Mesenteric fat pad (tissue), 1 donor: ENCODE results near the gene ABCC9. TPM values are rescaled to one million over a fixed set of nuclear protein-coding genes. Genes with fewer than 3 reads are reported as not detected.

Experiments
- DNase-seq: peaks from one replicate; pipeline ENCODE4 v3.0.0-alpha.2; 2020; ENCODE audit warnings: low spot score
- long read RNA-seq: library from polyadenylated mRNA; unstranded; transcript quantifications from one replicate; pipeline ENCODE4 v2.0.0, GENCODE V29; 2020
- total RNA-seq: library from RNA; stranded (reverse); fragmentation: NEBNext Ultra II Directional; extraction: Animal tissue kit (Norgen Biotek cat#: 25700); gene quantifications from one replicate; pipeline ENCODE4 v1.2.1, GENCODE V29; 2021
- donor health status: DM: yes; HTN: yes; CAD: no.

ABCC9 gene
- total RNA-seq = 55.1 TPM
- long read RNA-seq, partial matches to known transcripts = 4 of 12 reads
- long read RNA-seq, other reads (novel, unspliced or antisense) = 7 of 12 reads

- DNase-seq = no peak
Observed at GRCh38 chr12:21940549-21941505, at the start of gene ABCC9. ABCC9 (minus strand) TSS chr12:21941426; CDS start chr12:21936674, 4,752 bp downstream.

- no peak for DNase-seq
Observed at GRCh38 chr12:21989819-21990412, 48.7 kb upstream of the ABCC9 start.

DNA sequence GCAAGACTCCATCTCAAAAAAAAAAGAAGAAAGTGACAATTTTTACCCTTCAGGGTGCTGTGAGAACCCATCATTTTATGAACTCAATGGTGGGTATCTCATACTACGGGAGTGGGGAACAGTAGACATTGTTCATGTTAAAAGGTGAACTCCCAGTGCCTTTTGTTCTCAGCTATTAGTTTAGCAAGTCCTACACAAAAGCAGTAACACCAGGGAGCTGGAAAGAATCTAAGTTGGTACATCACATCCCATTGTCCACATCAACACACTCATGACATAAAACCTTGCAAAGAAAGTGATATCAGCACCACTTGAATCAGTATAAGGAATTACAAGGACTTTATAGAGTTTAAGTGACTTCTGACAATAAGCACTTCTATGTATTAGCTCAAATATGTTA, 47.4 kb upstream of the ABCC9 start:
- DNase-seq = no peak

GRCh38 chr12:21987755-21988154, 46.5 kb upstream of the ABCC9 start:
- no peak for DNase-seq

DNA sequence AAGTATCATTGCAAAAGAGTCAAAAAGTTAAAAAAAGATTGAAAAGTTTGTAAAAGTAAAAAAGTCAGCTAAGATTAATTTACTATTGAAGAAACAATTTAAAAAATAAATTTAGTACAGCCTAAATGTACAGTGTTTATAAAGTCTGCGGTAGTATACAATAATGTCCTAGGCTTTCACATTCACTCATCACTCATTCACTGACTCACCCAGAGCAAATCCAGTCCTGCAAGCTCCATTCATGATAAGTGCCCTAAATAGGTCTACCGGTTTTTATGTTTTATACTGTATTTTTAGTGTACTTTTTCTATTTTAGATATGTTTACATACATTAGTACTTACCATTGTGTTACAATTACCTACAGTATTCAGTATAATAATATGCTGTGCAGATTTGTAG, 43.9 kb upstream of the ABCC9 start:
- no peak for DNase-seq

- DNase-seq = no peak
Observed at GRCh38 chr12:21984375-21984774, 43.1 kb upstream of the ABCC9 start.

GRCh38 chr12:21983095-21983494, 41.9 kb upstream of the ABCC9 start:
- DNase-seq = no peak

- DNase-seq = no peak
Observed at GRCh38 chr12:21980544-21980943, 39.3 kb upstream of the ABCC9 start.

- no peak for DNase-seq
Observed at GRCh38 chr12:21975293-21975692, 34.1 kb upstream of the ABCC9 start.

DNA sequence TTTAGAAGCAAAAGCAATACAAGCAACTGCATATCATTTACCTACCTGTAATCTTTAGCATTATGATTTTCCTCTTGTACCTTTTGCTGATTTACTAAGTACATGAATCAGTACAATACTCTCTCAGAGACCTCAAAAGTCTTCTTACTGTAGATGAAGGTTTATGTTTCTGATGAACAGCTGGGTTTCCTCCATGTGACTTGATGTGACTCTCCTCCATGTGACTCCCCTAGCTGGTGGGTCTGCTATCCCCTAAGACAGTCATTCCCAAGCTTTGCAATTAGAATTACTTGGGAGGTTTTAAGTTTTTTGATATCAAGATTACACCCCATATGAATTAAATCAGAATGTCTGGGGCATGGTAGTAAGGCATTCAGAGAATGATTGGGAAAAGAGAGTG, 32.0 kb upstream of the ABCC9 start:
- no peak for DNase-seq

GRCh38 chr12:21972055-21972454, 30.8 kb upstream of the ABCC9 start:
- no peak for DNase-seq

DNA sequence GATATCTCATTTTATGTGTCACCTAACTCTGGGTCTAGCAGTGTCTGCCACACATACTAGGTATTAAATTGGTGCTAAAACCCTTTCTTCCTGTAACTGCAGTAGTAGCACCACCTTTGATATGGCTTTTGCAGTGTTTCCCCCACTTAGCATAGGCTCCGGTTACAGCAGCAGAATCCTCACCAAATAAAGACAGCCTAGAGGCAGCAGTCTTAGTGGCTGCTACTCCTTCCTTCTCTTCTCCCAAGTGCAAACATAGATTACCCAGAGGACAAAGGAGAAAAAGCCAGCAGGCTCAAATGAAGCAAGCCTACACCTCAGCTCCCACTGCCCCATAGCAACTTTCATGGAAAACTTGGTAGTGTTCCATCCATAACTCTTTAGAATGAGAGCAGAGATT, 30.1 kb upstream of the ABCC9 start:
- no peak for DNase-seq

GRCh38 chr12:21962821-21963220, 21.6 kb upstream of the ABCC9 start:
- DNase-seq = no peak

DNA sequence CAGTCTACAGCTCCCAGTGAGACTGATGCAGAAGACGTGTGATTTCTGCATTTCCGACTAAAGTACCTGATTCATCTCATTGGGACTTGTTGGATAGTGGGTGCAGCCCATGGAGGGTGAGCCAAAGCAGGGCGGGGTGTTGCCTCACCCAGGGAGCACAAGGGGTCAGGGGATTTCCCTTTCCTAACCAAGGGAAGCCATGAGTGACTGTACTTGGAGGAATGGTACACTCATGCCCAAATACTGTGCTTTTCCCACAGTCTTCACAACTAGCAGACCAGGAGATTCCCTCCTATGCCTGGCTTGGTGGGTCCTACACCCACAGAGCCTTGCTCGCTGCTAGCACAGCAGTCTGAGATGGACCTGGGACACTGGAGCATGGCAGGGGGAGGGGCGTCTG, 21.0 kb upstream of the ABCC9 start:
- DNase-seq = no peak

GRCh38 chr12:21950649-21951048, 9.4 kb upstream of the ABCC9 start:
- no peak for DNase-seq

DNA sequence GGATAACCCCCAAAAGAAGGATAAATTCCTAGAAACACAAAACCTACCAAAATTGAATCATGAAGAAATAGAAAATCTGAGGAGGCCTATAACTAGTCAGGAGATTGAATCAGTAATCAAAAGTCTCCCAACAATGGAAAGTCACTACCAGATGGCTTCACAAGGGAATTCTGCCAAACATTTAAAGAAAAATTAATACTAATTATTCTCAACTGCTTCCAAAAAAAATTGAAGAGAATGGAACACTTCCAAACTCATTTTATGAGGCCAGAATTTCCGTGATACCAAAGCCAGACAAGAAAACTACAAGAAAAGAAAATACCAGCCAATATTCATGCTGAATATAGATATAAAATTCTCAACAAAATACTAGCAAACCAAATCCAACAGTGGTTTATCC, 7.8 kb upstream of the ABCC9 start:
- no peak for DNase-seq

- no peak for DNase-seq
Observed at GRCh38 chr12:21946983-21947382, 5.8 kb upstream of the ABCC9 start.

GRCh38 chr12:21945002-21945401, 3.8 kb upstream of the ABCC9 start:
- no peak for DNase-seq

DNA sequence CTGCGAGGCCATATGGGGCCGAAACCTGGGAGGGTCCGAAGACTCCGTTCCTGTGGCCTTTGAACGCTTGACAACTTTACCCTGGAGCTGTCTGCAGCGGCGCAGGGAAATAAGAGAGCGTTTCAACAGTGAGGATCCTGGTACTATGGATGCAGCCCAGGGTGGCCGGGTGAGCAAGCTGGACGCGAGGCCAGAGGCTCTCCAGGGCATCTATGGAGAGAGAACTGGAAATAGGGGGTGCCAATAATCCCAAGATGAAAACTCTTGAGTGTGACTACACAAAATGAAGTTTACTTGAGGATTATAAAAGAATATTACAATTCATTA, 1.1 kb upstream of the ABCC9 start:
- DNase-seq = no peak

DNA sequence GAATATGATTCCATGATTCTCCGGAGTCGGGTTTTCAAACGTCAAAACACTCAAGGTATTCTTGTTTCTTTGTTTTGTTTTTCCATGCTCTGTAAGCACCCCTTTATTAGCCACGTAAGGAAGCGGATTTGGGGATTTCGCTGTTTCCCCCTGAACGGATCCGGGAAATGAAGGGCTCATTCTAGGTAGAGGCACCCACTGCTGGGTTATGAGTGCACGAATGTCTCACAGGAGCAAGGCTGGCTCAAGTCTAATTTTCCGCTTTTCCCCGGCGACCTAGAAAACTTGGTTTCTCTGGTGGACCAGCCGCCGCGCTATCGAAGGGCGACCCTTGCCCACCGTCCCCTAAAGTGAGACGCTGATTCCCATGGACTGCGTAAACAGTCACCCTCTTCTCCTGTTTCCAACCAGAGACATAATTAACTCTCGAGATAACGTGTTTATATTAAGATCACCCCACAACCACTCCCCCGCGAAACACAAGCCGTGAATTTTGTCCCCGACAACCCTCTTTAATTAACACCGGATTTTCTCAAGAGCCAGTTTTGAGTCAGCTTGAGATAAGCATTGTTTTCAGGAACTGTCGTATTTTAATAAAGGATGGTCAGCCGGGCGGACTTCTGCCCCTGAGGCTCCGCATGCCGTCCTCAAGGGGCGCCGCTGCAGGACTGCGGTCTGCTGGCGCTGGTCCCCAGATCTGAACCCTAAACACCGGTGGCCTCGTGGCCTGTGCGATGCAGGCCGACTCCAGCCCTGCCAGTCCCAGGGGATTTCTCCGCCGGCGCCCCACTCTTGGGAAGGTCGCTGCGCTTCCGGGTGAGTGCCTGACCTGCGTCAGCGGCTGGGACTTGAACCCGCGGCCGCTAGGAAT, 515 bp upstream of the ABCC9 start:
- no peak for DNase-seq

DNA sequence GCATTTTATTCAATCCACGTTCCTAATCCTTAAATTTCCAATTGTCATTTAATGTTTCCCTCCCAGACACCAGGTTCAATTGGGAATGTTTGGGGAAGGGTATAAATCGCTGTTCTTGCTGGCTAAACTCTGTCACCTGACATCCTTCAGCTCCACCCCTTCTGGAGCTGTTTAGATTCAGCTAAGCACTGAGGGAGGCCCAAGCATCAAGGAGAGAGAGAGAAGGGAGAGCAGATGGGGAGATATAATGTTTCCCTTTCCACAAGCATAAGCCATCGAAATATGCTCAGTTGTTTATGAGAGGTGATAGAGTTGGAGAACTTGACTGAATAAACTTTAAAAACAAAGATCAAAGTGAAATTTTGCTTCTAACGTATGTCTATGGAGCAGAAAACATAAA, 1.8 kb downstream of the ABCC9 start:
- no peak for DNase-seq

GRCh38 chr12:21938879-21939278, 2.3 kb downstream of the ABCC9 start:
- DNase-seq = no peak
